SJSA1 (cell line): ENCODE measurements around the gene USP8. TPM values are rescaled to one million over a fixed set of nuclear protein-coding genes. Genes with fewer than 3 reads are reported as not detected.
"Not testable (repeated sequence)": the region's sequence is repeated elsewhere in the genome, so short reads cannot be mapped to it uniquely, and the experiment has no call there.

Experiments used
- DNase-seq, 2 experiments: peaks; one replicate each; pipeline ENCODE4 v3.0.0-alpha.2; 2015 to 2020; ENCODE audit warnings: low spot score in 2 of 2, low read depth in 1 of 2
- H3K27ac ChIP-seq: fragments of 250-450 bp; sonication (Bioruptor Pico); 2 replicates; pipeline ENCODE4 v1.5.1; 2020; ENCODE audit warnings: mild to moderate bottlenecking, moderate library complexity
- H3K27me3 ChIP-seq: fragments of 250-450 bp; sonication (Bioruptor Pico); replicated peaks from 2 replicates; pipeline ENCODE4 v1.5.1; 2020; ENCODE audit warnings: mild to moderate bottlenecking, moderate library complexity
- H3K36me3 ChIP-seq: fragments of 250-450 bp; sonication (Bioruptor Pico); 2 replicates; pipeline ENCODE4 v1.5.1; 2020; ENCODE audit warnings: mild to moderate bottlenecking
- H3K4me1 ChIP-seq: fragments of 250-450 bp; sonication (Bioruptor Pico); replicated peaks from 2 replicates; pipeline ENCODE4 v1.6.1; 2021; ENCODE audit warnings: mild to moderate bottlenecking
- H3K4me3 ChIP-seq: fragments of 250-450 bp; sonication (Bioruptor Pico); 2 replicates; pipeline ENCODE4 v1.5.1; 2020; ENCODE audit warnings: mild to moderate bottlenecking
- H3K9me3 ChIP-seq: fragments of 250-450 bp; sonication (Bioruptor Pico); replicated peaks from 2 replicates; pipeline ENCODE4 v1.5.1; 2020; ENCODE audit warnings: mild to moderate bottlenecking
- total RNA-seq: library from RNA; depleted of rRNA; stranded (reverse); fragments of >200 nt; shearing (Covaris generic); gene quantifications from 2 replicates; pipeline ENCODE4 v1.2.3, GENCODE V29; 2014; rRNA removed

USP8 gene
- 57.5 and 63.3 TPM in 2 replicates for total RNA-seq

DNA sequence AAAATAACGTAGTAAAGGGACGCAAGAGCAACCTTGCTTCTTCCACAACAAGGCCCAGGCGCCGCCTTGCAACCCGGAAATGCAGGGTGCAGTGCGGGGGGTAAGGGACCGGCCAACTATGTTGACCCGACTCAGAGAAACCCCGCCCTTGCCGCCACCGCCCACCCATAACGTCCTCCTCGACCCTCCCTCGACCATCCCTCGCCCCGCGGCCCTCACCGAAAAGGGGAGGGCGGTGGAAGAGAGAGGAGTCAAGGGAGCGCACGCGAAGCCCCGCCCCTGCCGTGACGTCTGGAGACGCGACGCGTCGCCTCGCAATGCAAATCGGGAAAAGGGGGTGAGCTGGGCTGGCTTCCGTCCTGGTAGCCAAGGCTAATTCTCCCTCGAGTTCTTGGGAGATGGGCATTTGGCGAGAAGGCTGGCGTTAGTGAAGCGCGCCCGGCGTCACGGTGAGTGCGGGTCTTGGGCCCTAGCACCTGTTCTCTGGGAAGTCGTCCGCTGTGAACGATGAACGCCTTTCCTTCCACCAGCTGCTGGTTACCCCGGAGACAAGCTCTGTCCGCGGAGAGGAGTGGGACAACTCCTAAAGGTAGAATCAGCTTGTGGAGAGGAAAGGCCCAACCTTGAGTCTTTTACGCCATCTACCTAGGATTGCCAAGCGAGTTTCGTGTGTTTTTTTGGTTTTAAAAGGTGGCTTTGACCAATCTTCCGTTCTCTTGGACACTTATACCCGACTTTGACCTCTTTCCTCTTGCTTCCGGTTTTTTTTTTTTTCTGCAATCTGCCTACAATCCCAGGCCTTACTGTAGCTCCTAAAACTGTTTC is at the start of gene USP8:
Gene USP8, plus strand, starts transcription at position 340 of the 825 bp plus-strand sequence. CDS start 14,669 bp downstream, outside the sequence.
- no peaks in the 10 kb centered on the region for H3K9me3 ChIP-seq
- H3K27me3 ChIP-seq = no peaks in the 10 kb centered on the region

GRCh38 chr15:50377867-50378751 is 46.1 kb upstream of the USP8 start:
- no peaks in the 10 kb centered on the region for H3K9me3 ChIP-seq
- no peaks in the 10 kb centered on the region for H3K27me3 ChIP-seq
- DNase-seq = no peak
- H3K27ac ChIP-seq = no peak overlapping the region
- no peak overlapping the region for H3K4me3 ChIP-seq
- H3K4me1 ChIP-seq = no peaks in the 10 kb centered on the region
- no peaks in the 10 kb centered on the region for H3K36me3 ChIP-seq

More for the DNA sequence above, at the start of gene USP8:
- peak within 1 kb of the TSS; percentile 75 for H3K4me3 ChIP-seq
- H3K36me3 ChIP-seq = peaks cover 19% of the 10 kb centered on the region
- peaks cover 4% of the 10 kb centered on the region for H3K4me1 ChIP-seq
- peak within 1 kb of the TSS; percentile 67 for H3K27ac ChIP-seq
- peak; percentile 98 for DNase-seq

DNA sequence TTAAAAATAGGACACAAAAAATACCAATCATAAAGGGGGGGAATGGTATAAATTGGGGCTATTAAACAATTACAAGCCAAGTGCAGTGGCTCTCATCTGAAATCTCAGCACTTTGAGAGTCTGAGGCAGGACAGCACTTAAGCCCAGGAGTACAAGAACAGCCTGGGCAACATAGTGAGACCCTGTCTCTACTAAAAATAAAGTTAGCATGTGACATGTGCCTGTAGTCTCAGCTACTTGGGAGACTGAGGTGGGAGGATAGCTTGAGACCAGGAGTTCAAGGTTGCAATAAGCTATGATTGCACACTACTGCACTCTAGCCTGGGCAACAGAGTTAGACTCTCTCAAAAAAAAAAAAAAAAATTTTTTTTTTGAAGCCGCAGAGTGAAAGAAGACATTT is 45.4 kb upstream of the USP8 start:
- H3K4me3 ChIP-seq = no peak overlapping the region
- H3K4me1 ChIP-seq = no peaks in the 10 kb centered on the region
- no peak overlapping the region for H3K27ac ChIP-seq
- no peak for DNase-seq
- no peaks in the 10 kb centered on the region for H3K27me3 ChIP-seq
- H3K9me3 ChIP-seq = no peaks in the 10 kb centered on the region
- no peaks in the 10 kb centered on the region for H3K36me3 ChIP-seq

DNA sequence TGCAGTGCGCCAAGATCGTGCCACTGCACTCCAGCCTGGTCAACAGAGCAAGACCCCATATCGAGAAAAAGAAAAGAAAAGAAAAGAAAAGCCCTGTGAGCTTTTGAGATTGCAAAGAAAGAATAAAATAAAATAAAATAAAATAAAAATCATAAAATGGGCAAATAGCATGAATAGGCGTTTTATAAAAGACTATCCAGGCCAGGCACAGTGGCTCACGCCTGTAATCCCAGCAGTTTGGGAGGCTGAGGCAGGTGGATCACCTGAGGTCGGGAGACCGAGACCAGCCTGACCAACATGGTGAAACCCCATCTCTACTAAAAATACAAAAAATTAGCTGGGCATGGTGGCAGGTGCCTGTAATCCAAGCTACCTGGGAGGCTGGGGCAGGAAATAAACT is 44.8 kb upstream of the USP8 start:
- not testable (repeated sequence) for H3K27me3 ChIP-seq, H3K36me3 ChIP-seq, H3K4me3 ChIP-seq, H3K4me1 ChIP-seq, H3K27ac ChIP-seq, DNase-seq, H3K9me3 ChIP-seq

DNA sequence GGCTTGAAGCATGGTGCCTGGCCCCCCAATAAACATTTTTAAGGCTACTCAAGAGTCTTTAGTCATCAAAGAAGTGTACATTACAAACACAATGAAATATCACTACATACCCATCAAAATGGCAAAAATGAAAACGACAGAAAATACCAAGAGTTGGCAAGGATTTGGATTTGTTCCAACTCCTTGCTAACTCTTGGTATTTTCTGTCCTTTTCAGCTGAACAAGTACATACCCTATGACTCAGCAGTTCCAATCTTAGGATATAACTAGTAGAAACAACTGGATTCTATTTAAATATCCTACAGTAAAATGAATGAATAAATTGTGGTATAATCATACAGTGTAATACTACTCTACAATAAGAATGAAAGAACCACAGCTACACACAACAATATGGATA is 44.1 kb upstream of the USP8 start:
- Histone ChIP-seq H3K36me3 (no peaks in the 10 kb centered on the region), H3K4me1 (no peaks in the 10 kb centered on the region), H3K9me3 (no peaks in the 10 kb centered on the region), H3K4me3 (no peak overlapping the region), H3K27me3 (no peaks in the 10 kb centered on the region), H3K27ac (no peak overlapping the region)
- no peak for DNase-seq

DNA sequence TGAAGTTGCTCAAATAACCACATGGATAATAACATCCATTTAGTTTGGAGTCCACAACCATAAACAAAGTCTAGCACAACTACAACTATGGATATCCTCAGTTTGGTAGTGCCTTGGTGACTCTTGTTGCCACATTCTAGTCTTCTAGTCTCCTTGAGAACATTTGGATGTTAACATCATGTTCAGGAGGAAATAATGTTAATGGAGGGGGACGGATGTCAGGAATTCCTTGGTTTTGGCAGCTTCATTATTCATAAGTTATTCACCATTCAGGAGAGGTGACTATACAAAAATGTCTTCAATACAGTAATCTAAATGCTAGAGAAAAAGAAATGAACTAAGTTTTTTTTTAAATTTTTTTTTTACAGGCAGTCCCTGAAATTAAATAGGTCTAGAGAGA is 42.8 kb upstream of the USP8 start:
- Histone ChIP-seq H3K27me3 (no peaks in the 10 kb centered on the region), H3K36me3 (no peaks in the 10 kb centered on the region), H3K4me3 (no peak overlapping the region), H3K4me1 (no peaks in the 10 kb centered on the region), H3K9me3 (no peaks in the 10 kb centered on the region), H3K27ac (no peak overlapping the region)
- DNase-seq = no peak

GRCh38 chr15:50382408-50382807 is 41.8 kb upstream of the USP8 start:
- not testable (repeated sequence) for H3K36me3 ChIP-seq, H3K27me3 ChIP-seq, H3K4me1 ChIP-seq, H3K4me3 ChIP-seq, H3K27ac ChIP-seq, DNase-seq, H3K9me3 ChIP-seq

DNA sequence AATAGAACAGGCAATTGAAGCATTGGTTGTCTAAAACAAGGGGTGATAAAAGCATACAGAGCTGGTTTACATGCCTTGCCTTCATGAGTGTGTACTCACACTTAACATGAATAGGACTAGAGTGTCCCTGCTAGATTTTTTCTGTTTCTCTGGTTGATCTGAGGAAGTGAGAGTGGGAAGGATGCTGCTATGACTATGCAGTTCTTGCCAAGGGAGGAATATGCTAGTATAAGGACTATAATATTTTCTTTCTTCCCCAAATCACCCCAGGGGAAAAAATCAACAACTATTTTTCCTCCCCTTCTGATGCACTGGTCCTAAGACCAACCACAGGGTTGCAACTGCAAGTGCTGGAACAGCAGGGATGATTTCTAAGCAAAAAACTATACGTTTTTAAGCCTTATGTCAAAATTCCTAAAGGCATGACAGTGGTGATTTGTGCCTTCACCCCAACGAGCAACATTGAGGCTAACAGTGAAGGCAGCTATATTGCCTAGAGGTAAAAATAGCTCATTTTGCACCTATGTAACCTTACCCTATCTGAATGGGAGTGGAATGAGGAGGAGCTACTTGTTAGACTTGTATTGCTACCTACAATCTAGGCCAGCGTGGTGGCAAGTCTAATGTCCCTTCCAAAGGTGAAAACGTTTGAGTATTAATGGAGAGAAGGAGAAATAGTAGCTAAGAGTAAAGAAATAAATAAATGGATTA is 33.5 kb upstream of the USP8 start:
- H3K36me3 ChIP-seq = no peaks in the 10 kb centered on the region
- no peaks in the 10 kb centered on the region for H3K27me3 ChIP-seq
- no peak overlapping the region for H3K4me3 ChIP-seq
- no peak overlapping the region for H3K27ac ChIP-seq
- H3K9me3 ChIP-seq = no peaks in the 10 kb centered on the region
- H3K4me1 ChIP-seq = no peaks in the 10 kb centered on the region
- no peak for DNase-seq

- H3K9me3 ChIP-seq, H3K27ac ChIP-seq, H3K4me1 ChIP-seq, H3K4me3 ChIP-seq, H3K27me3 ChIP-seq, DNase-seq, H3K36me3 ChIP-seq: not testable (repeated sequence)
Measured at GRCh38 chr15:50391561-50391960, 32.6 kb upstream of the USP8 start.

- Histone ChIP-seq H3K27ac (no peak overlapping the region), H3K36me3 (no peaks in the 10 kb centered on the region), H3K4me3 (no peak overlapping the region), H3K9me3 (no peaks in the 10 kb centered on the region), H3K27me3 (no peaks in the 10 kb centered on the region; the same call in 1 of the 2 replicates), H3K4me1 (no peaks in the 10 kb centered on the region)
- DNase-seq = no peak
Measured at GRCh38 chr15:50411870-50412269, 12.3 kb upstream of the USP8 start.

DNA sequence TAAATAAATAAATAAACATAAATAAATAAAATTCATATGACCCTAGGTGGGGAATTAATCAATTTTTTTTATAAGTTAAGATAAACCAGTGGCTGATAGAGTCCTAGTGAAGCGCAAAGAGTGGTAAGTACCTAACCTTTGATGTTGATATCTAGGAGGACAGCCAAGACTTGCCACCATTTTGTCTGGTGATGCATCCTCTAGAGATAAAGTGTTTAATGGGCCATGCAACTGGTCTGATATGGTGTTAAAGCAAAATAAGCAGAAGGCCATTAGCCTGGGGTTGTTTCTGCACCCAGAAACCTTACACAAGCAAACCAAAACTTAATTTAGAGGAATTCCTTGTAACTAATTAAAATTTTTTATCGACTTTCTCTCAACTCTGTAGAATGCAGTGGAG is 9.6 kb upstream of the USP8 start:
- Histone ChIP-seq H3K27me3 (no peaks in the 10 kb centered on the region), H3K4me1 (no peaks in the 10 kb centered on the region), H3K9me3 (no peaks in the 10 kb centered on the region), H3K4me3 (no peak overlapping the region), H3K27ac (no peak overlapping the region), H3K36me3 (no peaks in the 10 kb centered on the region)
- DNase-seq = no peak

GRCh38 chr15:50415752-50416404 is 8.3 kb upstream of the USP8 start:
- Histone ChIP-seq H3K27me3 (no peaks in the 10 kb centered on the region), H3K9me3 (no peaks in the 10 kb centered on the region), H3K4me1 (no peaks in the 10 kb centered on the region), H3K4me3 (no peak overlapping the region), H3K36me3 (no peaks in the 10 kb centered on the region), H3K27ac (no peak overlapping the region)
- DNase-seq = no peak

- Histone ChIP-seq H3K9me3 (no peaks in the 10 kb centered on the region), H3K27ac (no peak overlapping the region), H3K36me3 (no peaks in the 10 kb centered on the region), H3K4me1 (no peaks in the 10 kb centered on the region), H3K4me3 (no peak overlapping the region), H3K27me3 (no peaks in the 10 kb centered on the region)
- DNase-seq = no peak
Measured at GRCh38 chr15:50416890-50417289, 7.3 kb upstream of the USP8 start.
